Fibroblast of lung (primary cell): Measurements from ENCODE around the gene TREX2.

Experiments used
- EZH2 ChIP-seq: IDR thresholded peaks from 2 replicates; pipeline ENCODE4 v1.5.1; 2012; ENCODE audit warnings: low read length, control low read depth, mild to moderate bottlenecking; ENCODE audit errors: missing control alignments
- TF ChIP-seq, protein P1 (sequence below), 2 donors: IDR thresholded peaks in 1 of 2; conservative IDR thresholded peaks in 1 of 2; 1 replicate in 1 of 2; 2 replicates in 1 of 2; pipeline ENCODE4 v1.5.1; 2011 to 2012; ENCODE audit warnings: low read length in 2 of 2, control low read depth in 1 of 2, inconsistent platforms in 1 of 2, low read depth in 1 of 2, mild to moderate bottlenecking in 1 of 2

DNA sequence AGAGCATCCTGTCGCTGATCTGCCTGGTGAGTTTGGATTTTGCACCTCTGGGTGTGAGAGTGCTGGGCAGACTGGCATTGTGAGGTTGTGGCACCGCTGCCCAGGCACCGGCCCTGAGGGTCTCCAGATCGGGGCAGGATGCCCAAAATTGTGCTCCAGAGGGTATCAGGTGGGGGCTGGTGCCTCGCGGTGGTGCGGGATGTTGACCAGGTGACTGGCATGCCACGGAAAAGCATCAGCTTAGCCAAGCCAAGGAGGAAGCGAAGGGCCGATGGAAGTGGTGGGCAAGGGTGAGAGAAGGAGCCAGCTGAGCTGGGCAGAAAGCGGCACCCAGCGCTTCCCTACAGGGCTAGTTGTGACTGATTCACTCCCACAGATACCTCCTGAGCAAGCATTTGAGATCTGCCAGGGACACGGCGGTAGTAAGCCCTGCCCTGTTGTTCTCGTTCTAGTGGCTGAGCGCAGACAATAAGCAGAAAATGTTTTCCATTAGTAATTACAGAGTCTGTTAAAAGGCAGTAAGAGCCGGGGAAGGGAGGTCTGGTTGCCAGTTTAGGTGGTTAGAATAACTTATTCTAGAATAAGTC, 33.8 kb downstream of the TREX2 start:
- TF ChIP-seq, protein P1, sequence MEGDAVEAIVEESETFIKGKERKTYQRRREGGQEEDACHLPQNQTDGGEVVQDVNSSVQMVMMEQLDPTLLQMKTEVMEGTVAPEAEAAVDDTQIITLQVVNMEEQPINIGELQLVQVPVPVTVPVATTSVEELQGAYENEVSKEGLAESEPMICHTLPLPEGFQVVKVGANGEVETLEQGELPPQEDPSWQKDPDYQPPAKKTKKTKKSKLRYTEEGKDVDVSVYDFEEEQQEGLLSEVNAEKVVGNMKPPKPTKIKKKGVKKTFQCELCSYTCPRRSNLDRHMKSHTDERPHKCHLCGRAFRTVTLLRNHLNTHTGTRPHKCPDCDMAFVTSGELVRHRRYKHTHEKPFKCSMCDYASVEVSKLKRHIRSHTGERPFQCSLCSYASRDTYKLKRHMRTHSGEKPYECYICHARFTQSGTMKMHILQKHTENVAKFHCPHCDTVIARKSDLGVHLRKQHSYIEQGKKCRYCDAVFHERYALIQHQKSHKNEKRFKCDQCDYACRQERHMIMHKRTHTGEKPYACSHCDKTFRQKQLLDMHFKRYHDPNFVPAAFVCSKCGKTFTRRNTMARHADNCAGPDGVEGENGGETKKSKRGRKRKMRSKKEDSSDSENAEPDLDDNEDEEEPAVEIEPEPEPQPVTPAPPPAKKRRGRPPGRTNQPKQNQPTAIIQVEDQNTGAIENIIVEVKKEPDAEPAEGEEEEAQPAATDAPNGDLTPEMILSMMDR (conservative IDR thresholded peaks at IDR 0.05 in 1 of 2, IDR thresholded peaks at IDR 0.05 in 1 of 2; ENCODE audit: low read depth in 1 of 2, low read length in 2 of 2), result no peak
- TF ChIP-seq EZH2, result no peak
